RWPE2 (cell line): ENCODE measurements around the gene CLN6.

Experiments used
- ATAC-seq: fragments of 200-7000 bp; cut with Tn5 transposase; 3 replicates; pipeline ENCODE4 v1.9.1; 2021; ENCODE audit warnings: low read depth
- DNase-seq: peaks from one replicate; pipeline ENCODE4 v3.0.0-alpha.2; 2020; ENCODE audit warnings: low spot score
- H3K27ac ChIP-seq: fragments of 450-650 bp; 2 replicates; pipeline ENCODE4 v1.5.1; 2017; ENCODE audit warnings: mild to moderate bottlenecking; ENCODE audit not compliant: poor library complexity, severe bottlenecking
- H3K27me3 ChIP-seq: fragments of 250-450 bp; sonication (Bioruptor Pico); 2 replicates; pipeline ENCODE4 v1.5.1; 2021; ENCODE audit warnings: mild to moderate bottlenecking, moderate library complexity; ENCODE audit not compliant: insufficient read depth, poor library complexity, severe bottlenecking
- H3K36me3 ChIP-seq: fragments of 250-450 bp; sonication (Bioruptor Pico); 2 replicates; pipeline ENCODE4 v1.5.1; 2020; ENCODE audit warnings: low read depth, mild to moderate bottlenecking, moderate library complexity
- H3K4me1 ChIP-seq: fragments of 250-450 bp; sonication (Bioruptor Pico); 2 replicates; pipeline ENCODE4 v1.5.1; 2021; ENCODE audit warnings: mild to moderate bottlenecking, moderate library complexity; ENCODE audit not compliant: insufficient read depth, poor library complexity, severe bottlenecking
- H3K4me3 ChIP-seq: fragments of 250-450 bp; sonication (Bioruptor Pico); 2 replicates; pipeline ENCODE4 v1.5.1; 2021; ENCODE audit warnings: mild to moderate bottlenecking, moderate library complexity; ENCODE audit not compliant: severe bottlenecking
- H3K9me3 ChIP-seq: fragments of 250-450 bp; sonication (Bioruptor Pico); 2 replicates; pipeline ENCODE4 v1.5.1; 2021; ENCODE audit warnings: mild to moderate bottlenecking, moderate library complexity; ENCODE audit not compliant: severe bottlenecking
- TF ChIP-seq, protein P1 (sequence below): fragments of 450-650 bp; IDR thresholded peaks from one replicate; pipeline ENCODE4 v1.5.1; 2017; ENCODE audit warnings: mild to moderate bottlenecking, moderate library complexity; ENCODE audit not compliant: poor library complexity, severe bottlenecking

The CLN6 gene

DNA sequence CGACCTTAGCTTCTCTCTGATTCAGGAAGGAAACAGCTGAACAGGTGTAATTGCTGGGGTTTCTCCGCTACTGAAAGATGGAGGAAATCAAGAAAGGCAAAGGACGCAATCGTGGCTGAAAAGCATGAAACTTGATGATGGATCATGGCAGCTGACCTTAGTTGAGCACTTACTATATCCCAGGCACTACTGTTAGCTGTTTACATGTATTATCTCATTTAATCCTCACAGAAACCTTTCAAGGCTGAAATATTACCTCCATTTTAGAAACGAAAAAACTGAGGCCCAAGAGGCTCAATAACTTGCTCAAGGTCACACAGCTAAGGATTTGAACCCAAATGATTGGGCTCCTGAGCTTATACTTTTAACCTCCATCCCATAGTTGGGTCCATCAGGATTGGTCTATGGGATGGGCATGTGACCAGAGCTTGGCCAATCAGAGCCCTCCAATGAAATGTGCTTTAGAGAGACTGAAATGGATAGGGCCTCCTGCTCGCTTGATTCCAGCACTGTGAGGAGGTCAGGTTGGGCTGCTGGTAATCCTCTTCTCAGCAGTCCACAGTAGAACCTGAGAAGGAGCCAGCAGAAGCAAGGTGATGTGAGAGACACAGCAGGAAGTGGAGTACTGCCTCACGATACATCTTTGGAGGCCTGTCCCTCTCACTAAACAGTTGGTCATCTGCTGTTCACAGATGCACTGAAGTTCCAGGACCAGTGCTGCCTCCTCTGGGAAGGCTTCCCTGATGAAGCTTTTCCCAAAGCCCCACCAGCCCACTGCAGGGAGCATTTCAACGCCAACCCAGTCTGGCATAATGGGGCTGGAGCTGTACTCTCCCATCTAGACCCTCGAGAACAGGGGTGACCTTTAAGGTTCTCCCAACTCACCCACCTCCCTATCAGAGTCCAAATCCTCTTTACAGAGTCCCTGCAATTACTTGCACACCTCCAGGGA lies 10.4 kb downstream of the CLN6 start:
- Histone ChIP-seq H3K9me3 (no peaks in the 10 kb centered on the region), H3K27ac (no peak overlapping the region), H3K27me3 (no peaks in the 10 kb centered on the region), H3K4me1 (no peaks in the 10 kb centered on the region), H3K36me3 (peaks cover 36% of the 10 kb centered on the region), H3K4me3 (no peak overlapping the region)
- DNase-seq = peak; percentile 34
- ATAC-seq = peak; percentile 21; the same call in 1 of the 3 replicates
- TF ChIP-seq, protein P1, sequence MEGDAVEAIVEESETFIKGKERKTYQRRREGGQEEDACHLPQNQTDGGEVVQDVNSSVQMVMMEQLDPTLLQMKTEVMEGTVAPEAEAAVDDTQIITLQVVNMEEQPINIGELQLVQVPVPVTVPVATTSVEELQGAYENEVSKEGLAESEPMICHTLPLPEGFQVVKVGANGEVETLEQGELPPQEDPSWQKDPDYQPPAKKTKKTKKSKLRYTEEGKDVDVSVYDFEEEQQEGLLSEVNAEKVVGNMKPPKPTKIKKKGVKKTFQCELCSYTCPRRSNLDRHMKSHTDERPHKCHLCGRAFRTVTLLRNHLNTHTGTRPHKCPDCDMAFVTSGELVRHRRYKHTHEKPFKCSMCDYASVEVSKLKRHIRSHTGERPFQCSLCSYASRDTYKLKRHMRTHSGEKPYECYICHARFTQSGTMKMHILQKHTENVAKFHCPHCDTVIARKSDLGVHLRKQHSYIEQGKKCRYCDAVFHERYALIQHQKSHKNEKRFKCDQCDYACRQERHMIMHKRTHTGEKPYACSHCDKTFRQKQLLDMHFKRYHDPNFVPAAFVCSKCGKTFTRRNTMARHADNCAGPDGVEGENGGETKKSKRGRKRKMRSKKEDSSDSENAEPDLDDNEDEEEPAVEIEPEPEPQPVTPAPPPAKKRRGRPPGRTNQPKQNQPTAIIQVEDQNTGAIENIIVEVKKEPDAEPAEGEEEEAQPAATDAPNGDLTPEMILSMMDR = no peak

DNA sequence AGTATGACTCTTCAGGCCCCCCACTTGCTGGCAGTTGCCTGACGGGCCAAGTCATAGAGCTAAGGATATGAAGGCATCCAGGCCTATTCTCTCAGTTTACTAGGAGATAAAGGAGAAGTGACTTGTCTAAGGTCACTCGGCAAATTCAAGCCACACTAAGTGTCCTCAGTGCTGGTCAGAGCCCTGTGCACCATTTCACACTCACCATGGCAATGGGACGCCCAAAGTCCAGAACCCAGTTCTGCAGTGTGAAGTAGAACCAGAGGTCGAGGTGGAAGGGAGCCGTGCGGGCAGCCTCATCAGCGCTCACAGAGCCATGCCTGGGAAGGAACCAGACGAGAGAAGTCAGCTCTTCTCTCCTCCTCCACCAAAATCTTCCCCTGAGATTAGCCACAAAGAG lies 11.2 kb downstream of the CLN6 start:
- Histone ChIP-seq H3K9me3 (no peaks in the 10 kb centered on the region), H3K4me3 (no peak overlapping the region), H3K4me1 (no peaks in the 10 kb centered on the region), H3K27me3 (no peaks in the 10 kb centered on the region), H3K27ac (no peak overlapping the region), H3K36me3 (peaks cover 36% of the 10 kb centered on the region)
- ATAC-seq (no peak), DNase-seq (peak; percentile 41)
- TF ChIP-seq, protein P1 = no peak

DNA sequence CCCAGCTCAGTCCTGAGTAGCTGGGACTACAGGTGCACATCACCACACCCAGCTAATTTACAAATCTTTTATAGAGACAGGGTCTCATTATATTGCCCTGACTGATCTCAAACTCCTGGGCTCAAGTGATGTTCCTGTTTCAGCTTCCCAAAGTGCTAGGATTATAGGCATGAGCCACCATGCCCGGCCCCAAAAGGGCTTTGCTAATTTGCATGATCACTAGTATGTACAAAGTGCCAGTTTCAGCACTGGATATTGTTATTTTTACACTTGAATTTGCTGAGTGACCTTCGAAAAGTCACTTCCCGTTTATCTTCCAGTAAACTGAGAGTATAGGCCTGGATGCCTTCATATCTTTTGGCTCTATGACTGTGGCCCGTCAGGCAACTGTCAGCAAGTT lies 12.2 kb downstream of the CLN6 start:
- H3K27ac ChIP-seq = no peak overlapping the region
- H3K9me3 ChIP-seq = no peaks in the 10 kb centered on the region
- DNase-seq (peak; percentile 14), ATAC-seq (no peak)
- H3K27me3 ChIP-seq = no peaks in the 10 kb centered on the region
- H3K4me3 ChIP-seq = no peak overlapping the region
- H3K36me3 ChIP-seq = peaks cover 36% of the 10 kb centered on the region
- TF ChIP-seq, protein P1 = no peak
- H3K4me1 ChIP-seq = no peaks in the 10 kb centered on the region

DNA sequence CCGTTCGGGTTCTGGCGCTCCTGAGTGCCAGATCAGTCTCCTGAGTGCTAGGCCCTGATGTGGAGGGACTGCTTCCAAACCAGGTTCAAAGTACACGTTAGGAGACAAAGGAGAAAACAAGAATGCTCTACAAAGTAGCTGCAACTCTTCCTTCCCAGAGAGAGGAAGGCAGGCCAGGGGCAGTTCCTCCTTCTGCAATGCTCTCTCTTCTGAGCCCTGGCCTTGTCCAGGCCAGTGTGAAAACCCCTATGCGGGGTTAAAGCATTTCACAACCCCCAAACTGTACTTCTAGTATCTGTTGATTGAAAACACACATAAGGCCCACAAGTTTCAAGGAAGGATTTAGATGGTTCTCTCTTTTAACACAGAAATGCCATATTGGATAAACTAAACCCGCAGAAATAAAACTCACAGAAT lies 14.7 kb downstream of the CLN6 start:
- no peak for ATAC-seq
- no peaks in the 10 kb centered on the region for H3K9me3 ChIP-seq
- H3K27me3 ChIP-seq = no peaks in the 10 kb centered on the region
- peaks cover 1% of the 10 kb centered on the region for H3K4me1 ChIP-seq
- no peak overlapping the region for H3K27ac ChIP-seq
- TF ChIP-seq, protein P1 = no peak
- no peak overlapping the region for H3K4me3 ChIP-seq
- peaks cover 36% of the 10 kb centered on the region for H3K36me3 ChIP-seq
- DNase-seq = no peak
